NCI-H524 (cell line): ENCODE data around the gene FZR1.

Experiments used
- DNase-seq, 2 experiments: peaks; one replicate each; lab custom pipeline; 2025; lab: John Stamatoyannopoulos, UW

FZR1 gene

GRCh38 chr19:3474010-3474409 is 32.1 kb upstream of the FZR1 start:
- DNase-seq = no peak

- DNase-seq = no peak
Measured at GRCh38 chr19:3474614-3475013, 31.5 kb upstream of the FZR1 start.

DNA sequence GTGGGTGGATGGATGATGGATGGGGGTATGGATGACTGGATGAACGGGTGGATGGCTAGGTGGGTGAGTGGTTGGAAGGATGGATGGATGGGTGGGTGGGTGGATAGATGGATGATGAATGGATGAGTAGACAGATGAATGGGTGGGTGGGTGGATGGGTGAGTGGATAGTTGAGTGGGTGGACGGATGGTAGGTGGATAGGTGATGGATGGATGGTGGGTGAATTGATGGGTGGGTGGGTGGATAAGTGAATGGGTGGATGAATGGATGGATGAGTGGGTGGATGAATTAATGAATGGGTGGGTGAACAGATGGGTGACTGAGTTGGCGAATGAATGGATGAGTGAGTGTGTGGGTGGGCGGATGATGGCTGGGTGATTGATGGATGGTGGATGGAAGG is 30.7 kb upstream of the FZR1 start:
- DNase-seq = no peak

GRCh38 chr19:3476830-3477229 is 29.3 kb upstream of the FZR1 start:
- no peak for DNase-seq

- DNase-seq = no peak
Measured at GRCh38 chr19:3477506-3477905, 28.6 kb upstream of the FZR1 start.

- no peak for DNase-seq
Measured at GRCh38 chr19:3477951-3478350, 28.2 kb upstream of the FZR1 start.

GRCh38 chr19:3478409-3479176 is 27.5 kb upstream of the FZR1 start:
- DNase-seq = no peak

DNA sequence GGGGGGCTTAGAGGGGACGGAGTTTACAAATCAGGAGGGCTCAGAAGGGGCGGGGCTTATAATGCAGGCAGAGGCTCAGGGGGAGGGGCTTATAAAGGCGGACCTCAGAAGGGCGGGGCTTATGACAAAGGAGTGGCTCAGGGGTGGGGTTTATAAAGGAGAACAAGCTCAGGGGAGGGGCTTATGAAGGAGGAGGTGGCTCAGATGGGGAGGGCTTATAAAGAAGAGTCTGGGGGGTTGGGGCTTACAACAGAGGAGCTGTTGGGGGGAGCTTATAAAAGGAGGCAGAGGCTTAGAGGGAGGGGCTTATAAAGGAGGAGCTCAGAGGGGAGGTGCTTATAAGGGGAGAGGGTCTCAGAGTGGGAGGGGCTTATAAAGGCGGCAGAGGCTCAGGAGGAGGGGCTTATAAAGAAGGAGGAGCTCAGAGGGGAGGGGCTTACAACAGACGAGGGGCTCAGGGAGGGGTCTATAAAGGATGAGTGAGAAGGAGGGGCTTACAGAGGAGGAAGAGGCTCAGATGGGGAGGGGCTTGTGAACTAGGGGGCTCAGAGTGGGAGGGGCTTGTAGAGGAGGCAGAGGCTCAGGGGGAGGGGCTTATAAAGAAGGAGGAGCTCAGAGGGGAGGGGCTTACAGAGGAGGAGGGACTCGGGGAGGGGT is 26.8 kb upstream of the FZR1 start:
- DNase-seq = no peak

GRCh38 chr19:3479834-3480215 is 26.3 kb upstream of the FZR1 start:
- no peak for DNase-seq

DNA sequence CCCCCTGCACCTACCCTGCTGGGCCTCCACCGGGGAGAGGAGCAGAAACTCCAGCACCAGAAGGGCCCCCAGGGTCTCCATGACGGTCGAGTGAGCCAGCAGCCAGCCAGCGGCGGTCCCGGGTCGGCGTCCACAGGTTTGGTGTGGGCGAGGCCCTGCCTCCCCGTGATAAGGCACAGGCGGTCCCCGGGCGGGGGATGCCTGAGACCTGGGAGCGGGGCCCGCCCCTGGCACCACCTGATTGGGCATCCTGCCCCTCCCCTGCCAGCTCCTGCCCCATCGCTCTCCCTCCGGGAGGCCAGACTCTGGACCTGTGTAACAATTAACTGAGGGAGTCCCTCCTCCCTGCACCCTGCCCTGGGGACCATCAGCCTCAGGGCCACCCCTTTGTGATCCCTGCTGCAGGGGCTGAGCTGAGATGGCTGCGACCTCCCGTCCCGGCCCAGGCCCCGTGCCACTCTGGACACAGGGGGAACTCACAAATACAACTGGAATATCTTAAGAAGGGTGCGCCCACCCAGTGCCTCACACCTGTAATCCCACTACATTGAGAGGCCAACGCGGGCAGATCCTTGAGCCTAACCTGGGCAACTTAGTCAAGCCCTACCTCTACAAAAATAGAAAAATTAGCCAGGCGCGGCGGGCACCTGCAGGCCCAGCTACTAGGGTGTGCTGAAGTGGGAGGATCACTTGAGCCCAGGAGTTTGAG is 25.6 kb upstream of the FZR1 start, which contains the start of gene SMIM24:
Gene SMIM24, minus strand, starts transcription at position 143 of the 709 bp plus-strand sequence. Its CDS starts 62 bp downstream, at position 81.
- DNase-seq = no peak

GRCh38 chr19:3481241-3482090 is 24.6 kb upstream of the FZR1 start:
- DNase-seq = no peak

DNA sequence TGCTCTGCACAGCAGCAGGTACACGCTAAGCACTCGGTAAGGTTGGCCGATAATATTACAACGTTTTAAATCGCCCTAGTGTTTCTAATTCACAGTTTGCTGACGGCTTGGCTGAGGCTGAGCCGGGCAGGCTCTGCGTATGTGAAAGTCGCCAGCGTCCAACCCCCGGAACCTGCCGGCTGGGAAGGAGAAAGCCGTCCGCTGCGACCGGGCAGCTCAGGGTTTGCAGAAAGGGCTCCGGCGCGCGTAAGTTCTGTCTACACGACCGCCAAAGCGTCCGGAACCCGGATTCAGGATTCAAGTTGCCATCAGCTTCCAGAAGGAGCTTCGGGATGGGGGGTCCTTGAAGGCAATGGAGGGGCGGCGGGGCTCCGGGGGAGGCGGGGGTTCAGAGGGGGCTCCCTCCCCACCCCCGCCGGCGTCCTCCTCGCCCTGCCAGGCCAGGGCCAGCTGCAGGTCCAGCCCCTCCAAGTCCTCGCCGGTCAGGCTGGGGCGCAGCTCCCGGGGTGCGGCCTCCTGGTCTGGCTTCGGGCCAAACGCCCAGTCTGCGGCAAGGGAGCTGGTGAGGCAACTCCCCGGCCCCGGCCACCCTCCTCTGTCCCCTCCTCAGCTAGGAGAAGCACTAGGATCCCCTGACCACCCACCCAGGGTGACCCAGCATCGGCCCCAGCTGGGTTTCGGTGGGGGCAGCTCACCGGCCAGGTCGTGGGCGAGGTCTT is 23.4 kb upstream of the FZR1 start:
- DNase-seq = peak in 1 of 2 experiments; percentile 33

GRCh38 chr19:3483226-3483628 is 22.9 kb upstream of the FZR1 start, which contains the start of gene SMIM44:
Gene SMIM44 (minus strand): TSS chr19:3483441. CDS start chr19:3483403, 38 bp downstream.
- peak in 1 of 2 experiments; percentile 54 for DNase-seq

DNA sequence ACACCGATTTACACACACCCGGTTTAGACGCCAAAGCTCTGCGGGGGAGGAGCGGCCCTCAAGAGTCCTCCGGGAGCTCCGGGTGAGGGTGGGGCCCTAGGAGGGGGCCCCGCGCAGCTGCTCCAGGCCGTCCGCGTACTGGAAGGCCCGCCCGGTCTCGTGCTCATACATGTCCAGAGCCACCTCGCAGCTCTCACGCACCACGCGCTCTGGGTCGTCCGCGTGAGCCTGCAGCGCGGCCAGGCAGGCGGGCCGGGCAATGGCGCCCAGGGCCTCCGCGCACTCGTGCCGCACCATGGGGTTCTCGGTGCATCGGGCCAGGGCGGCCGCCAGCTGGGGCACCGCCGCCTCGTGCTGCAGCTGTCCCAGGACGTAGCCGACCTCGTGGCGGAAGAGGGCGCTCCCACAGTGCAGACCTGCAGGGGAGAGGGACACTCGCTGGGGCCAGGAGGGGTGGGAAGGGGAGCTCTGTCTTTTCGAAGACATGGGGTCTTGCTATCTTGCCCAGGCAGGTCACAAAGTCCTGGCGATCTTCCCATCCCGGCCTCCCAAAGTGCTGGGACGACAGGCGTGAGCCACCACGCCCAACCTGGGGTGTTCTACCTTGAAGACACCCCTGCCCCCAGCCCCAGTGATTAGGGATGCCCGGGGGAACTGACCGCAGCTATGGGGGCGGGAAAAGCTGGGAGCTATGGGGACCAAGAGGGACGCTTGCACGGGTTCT is 14.6 kb upstream of the FZR1 start:
- no peak for DNase-seq

- DNase-seq = no peak
Measured at GRCh38 chr19:3492131-3492839, 13.8 kb upstream of the FZR1 start.

- DNase-seq = no peak
Measured at GRCh38 chr19:3492919-3493318, 13.2 kb upstream of the FZR1 start.

DNA sequence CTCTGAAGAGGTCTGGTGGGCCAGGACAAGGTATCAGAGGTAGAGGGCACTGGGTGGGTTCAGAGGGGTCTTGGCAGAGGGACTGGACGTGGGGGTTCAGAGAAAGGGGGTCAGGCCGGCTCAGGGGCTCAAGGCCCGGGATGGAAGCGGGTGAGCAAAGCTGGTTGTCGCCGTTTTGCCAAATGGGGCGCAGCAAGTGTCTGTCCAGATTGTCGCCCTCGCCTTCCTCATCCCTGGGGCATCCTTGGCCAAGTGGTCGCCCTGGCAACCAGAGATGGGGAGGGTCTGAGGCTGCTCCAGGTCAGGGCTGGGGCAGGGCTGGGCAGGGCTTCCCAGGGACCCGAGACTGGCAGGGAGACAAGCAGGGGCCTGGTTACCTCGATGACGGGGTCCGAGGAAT is 12.5 kb upstream of the FZR1 start:
- no peak for DNase-seq

DNA sequence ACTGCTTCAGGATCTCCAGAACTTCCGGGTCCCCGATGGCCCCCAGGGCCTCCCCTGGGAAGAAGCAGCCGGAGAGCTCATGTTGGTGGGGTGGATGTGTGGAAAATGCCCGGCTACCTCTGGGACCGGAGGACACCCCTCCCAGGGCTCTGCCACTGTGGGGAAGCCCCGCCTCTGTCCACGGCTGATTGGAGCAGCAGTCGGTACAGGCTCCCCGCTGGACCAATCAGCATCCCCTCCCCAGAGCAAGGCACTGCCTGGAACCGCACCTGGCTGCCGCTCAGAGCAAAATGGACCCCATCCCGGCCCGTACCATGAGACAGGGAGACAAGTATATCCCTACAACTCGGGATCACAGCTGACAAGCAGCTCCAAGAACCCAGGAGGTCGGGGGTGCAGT is 12.1 kb upstream of the FZR1 start:
- no peak for DNase-seq

DNA sequence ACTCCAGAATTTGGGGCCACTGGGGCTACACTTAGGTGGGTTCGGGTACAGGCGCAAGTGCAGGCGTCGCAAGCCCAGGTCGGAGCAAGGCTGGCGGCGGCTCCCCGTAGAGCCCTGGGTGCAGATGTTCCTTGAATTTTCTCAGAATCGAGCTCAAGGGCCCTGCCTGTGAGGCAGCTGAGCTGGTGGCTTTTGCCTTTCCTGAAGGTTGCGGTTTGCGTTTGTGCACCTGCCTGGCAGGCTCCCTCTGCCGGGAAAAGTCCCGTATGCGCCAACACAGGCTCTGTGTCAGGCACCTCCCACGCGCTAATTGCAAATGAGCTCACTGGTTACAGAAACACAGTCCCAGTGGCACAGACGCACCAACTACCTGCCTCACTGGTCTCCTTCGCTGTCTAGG is 11.6 kb upstream of the FZR1 start:
- no peak for DNase-seq
